ENCODE results near the gene C22orf15. TPM values are rescaled to one million over a fixed set of nuclear protein-coding genes. Genes with fewer than 3 reads are reported as not detected.

The C22orf15 gene
- total RNA-seq, 1 experiment from 2014 or later = 0.81 TPM

- H4K20me1 ChIP-seq (ENCODE audit: control insufficient read depth, insufficient read depth, insufficient read length) = no peaks in the 10 kb centered on the region
- H3K36me3 Mint-ChIP-seq (ENCODE audit: insufficient read depth in 1 of 3, low read depth in 3 of 3) = peaks cover 35 to 66% (median 65%) of the 10 kb centered on the region in 3 experiments
Measured at GRCh38 chr22:23793326-23793725, 30.5 kb downstream of the C22orf15 start.

More at GRCh38 chr22:23793326-23793725, 30.5 kb downstream of the C22orf15 start:
- no peaks in the 10 kb centered on the region for H3K79me1 ChIP-seq (ENCODE audit: insufficient read depth, low read depth, low read length, poor library complexity, severe bottlenecking)
- H3K14ac ChIP-seq (ENCODE audit: insufficient read depth, low read length) = no peak overlapping the region
- Mint-ChIP-seq H3K4me3 (no peak overlapping the region), H3K9me3 (no peaks in the 10 kb centered on the region; a peak in 1 of 5 replicates), H3K4me1 (peaks cover 9 to 16% of the 10 kb centered on the region in 2 experiments), H3K27me3 (ENCODE audit: low read depth) (no peaks in the 10 kb centered on the region), H3K27ac (no peak overlapping the region)
- H4K5ac ChIP-seq (ENCODE audit: insufficient read length, low read depth, low read length) = no peak overlapping the region
- H2BK15ac ChIP-seq (ENCODE audit: low read depth, low read length) = no peak overlapping the region
- H3K23ac ChIP-seq (ENCODE audit: insufficient read length, low read depth, low read length) = no peak overlapping the region
- no peak overlapping the region for H2BK20ac ChIP-seq (ENCODE audit: low read depth, low read length, poor library complexity, severe bottlenecking)
- no peak overlapping the region for H2BK5ac ChIP-seq (ENCODE audit: insufficient read length, low read length)
- H3T11ph ChIP-seq (ENCODE audit: low read length) = no peak overlapping the region
- no peak overlapping the region for H3K4ac ChIP-seq (ENCODE audit: low read depth, low read length)
- H4K8ac ChIP-seq (replicated peaks; ENCODE audit: insufficient read length, low read depth, low read length) = no peak overlapping the region
- H2AK5ac ChIP-seq (ENCODE audit: insufficient read length, low read length) = no peak overlapping the region
- no peaks in the 10 kb centered on the region for H3K9me3 ChIP-seq (ENCODE audit: control insufficient read depth, low read depth, low read length)
- no peaks in the 10 kb centered on the region for H3K23me2 ChIP-seq (ENCODE audit: insufficient read length, low read depth, low read length, poor library complexity, severe bottlenecking)
- H2BK12ac ChIP-seq (ENCODE audit: insufficient read length, low read depth, low read length) = no peak overlapping the region
- H3K18ac ChIP-seq (ENCODE audit: insufficient read length, low read depth, low read length) = no peak overlapping the region
- no peak overlapping the region for H2BK120ac ChIP-seq (ENCODE audit: low read depth, low read length, poor library complexity, severe bottlenecking)
- H3K27ac ChIP-seq (ENCODE audit: insufficient read length, low read depth, low read length) = no peak overlapping the region
- no peaks in the 10 kb centered on the region; the same call in 1 of the 2 replicates for H3K27me3 ChIP-seq (ENCODE audit: insufficient read depth, low read length)
- H3K56ac ChIP-seq (ENCODE audit: insufficient read length, low read depth, low read length) = no peak overlapping the region
- TF ChIP-seq CTCF (conservative IDR thresholded peaks at IDR 0.05) = no peak
- H4K91ac ChIP-seq (ENCODE audit: insufficient read length, low read depth, low read length) = no peak overlapping the region
- peaks cover 11% of the 10 kb centered on the region; the same call in 1 of the 2 replicates for H3K79me2 ChIP-seq (ENCODE audit: insufficient read depth, low read length)
- H3K4me1 ChIP-seq (ENCODE audit: insufficient read depth, low read length) = peaks cover 2% of the 10 kb centered on the region; the same call in 1 of the 2 replicates
- DNase-seq = no peak
- H3K9ac ChIP-seq (ENCODE audit: extremely low read depth, insufficient read length, low read length) = no peak overlapping the region
- WGBS (ENCODE audit: extremely low coverage, insufficient read length, low lambda C conversion rate) = no CpG with 5 or more reads among the region's 8 CpGs
- no peak overlapping the region for H2AFZ ChIP-seq (ENCODE audit: low read length)
- H3K4me2 ChIP-seq (ENCODE audit: insufficient read depth, insufficient read length, low read length) = no peak overlapping the region
